Karpas-422 (cell line): ENCODE results near the gene TLCD2. TPM values are rescaled to one million over a fixed set of nuclear protein-coding genes. Genes with fewer than 3 reads are reported as not detected.
"Not testable (repeated sequence)": the region's sequence is repeated elsewhere in the genome, so short reads cannot be mapped to it uniquely, and the experiment has no call there.

Experiments
- DNase-seq: peaks from one replicate; pipeline ENCODE4 v3.0.0-alpha.2; 2015
- H2AFZ ChIP-seq: fragments of 200-600 bp; sonication (generic); 2 replicates; pipeline ENCODE4 v1.6.1; 2014; ENCODE audit warnings: antibody characterized with exemption, low read length, mixed read lengths
- H3K27ac ChIP-seq: fragments of 200-600 bp; sonication (generic); 2 replicates; pipeline ENCODE4 v1.5.1; 2014; ENCODE audit warnings: mild to moderate bottlenecking, low read length, moderate library complexity
- H3K27me3 ChIP-seq: fragments of 200-600 bp; sonication (generic); 2 replicates; pipeline ENCODE4 v1.6.1; 2014; ENCODE audit warnings: low read length, mixed read lengths
- H3K36me3 ChIP-seq: fragments of 200-600 bp; sonication (generic); 2 replicates; pipeline ENCODE4 v1.6.1; 2014; ENCODE audit warnings: low read length, mixed read lengths; ENCODE audit not compliant: insufficient read depth
- H3K4me1 ChIP-seq: fragments of 200-600 bp; sonication (generic); 2 replicates; pipeline ENCODE4 v1.6.1; 2014; ENCODE audit warnings: mild to moderate bottlenecking, low read length, mixed read lengths
- H3K4me2 ChIP-seq: fragments of 200-600 bp; sonication (generic); 2 replicates; pipeline ENCODE4 v1.6.1; 2014; ENCODE audit warnings: low read length, low read depth, mild to moderate bottlenecking; ENCODE audit not compliant: poor library complexity, severe bottlenecking
- H3K4me3 ChIP-seq: fragments of 200-600 bp; sonication (generic); 2 replicates; pipeline ENCODE4 v1.5.1; 2014; ENCODE audit warnings: mild to moderate bottlenecking, antibody characterized with exemption, low read length, mixed read lengths
- H3K79me2 ChIP-seq: fragments of 200-600 bp; sonication (generic); 2 replicates; pipeline ENCODE4 v1.6.1; 2014; ENCODE audit warnings: mild to moderate bottlenecking, low read length, mixed read lengths
- H3K9ac ChIP-seq: fragments of 200-600 bp; sonication (generic); 2 replicates; pipeline ENCODE4 v1.6.0; 2014; ENCODE audit warnings: low read length
- H3K9me2 ChIP-seq: fragments of 200-600 bp; sonication (generic), shearing (Covaris generic); replicated peaks from 2 replicates; pipeline ENCODE4 v1.6.0; 2014; ENCODE audit warnings: mild to moderate bottlenecking, low read length, moderate library complexity; ENCODE audit not compliant: insufficient read depth
- H3K9me3 ChIP-seq: fragments of 300-700, 200-600 bp; sonication (generic); 2 replicates; pipeline ENCODE4 v1.6.1; 2014; ENCODE audit warnings: low read length, mixed read lengths
- H4K20me1 ChIP-seq: fragments of 200-600 bp; sonication (generic); 2 replicates; pipeline ENCODE4 v1.6.1; 2014; ENCODE audit warnings: mild to moderate bottlenecking, antibody characterized with exemption, low read length, low read depth; ENCODE audit not compliant: insufficient read depth
- total RNA-seq: library from RNA; depleted of rRNA; stranded (reverse); fragments of >200 nt; shearing (Covaris generic); gene quantifications from 2 replicates; pipeline ENCODE4 v1.2.3, GENCODE V29; 2014; ENCODE audit warnings: low replicate concordance

The TLCD2 gene
- total RNA-seq, 1 experiment from 2014 or later: not detected

DNA sequence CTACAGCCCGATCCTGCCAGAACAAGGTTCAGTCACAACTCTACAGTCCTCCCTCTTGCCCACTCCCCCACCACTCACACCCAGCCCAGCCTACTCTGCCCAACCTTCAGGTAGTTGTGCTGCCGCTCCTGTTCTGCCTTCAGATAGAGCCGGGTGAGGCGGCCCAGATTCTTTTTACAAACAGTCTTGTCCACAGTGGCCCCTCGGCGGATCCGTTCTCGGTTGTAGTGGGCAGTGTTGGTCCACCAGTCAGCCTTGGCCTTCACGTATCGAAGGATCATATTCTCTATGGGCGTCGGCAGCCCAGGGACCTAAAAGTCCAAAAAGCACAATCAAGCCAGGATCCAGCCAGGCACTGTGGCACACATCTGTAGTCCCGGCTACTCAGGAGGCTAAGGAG lies 33.8 kb downstream of the TLCD2 start:
- Histone ChIP-seq H3K4me1 (no peaks in the 10 kb centered on the region), H3K9ac (no peak overlapping the region), H3K27me3 (no peaks in the 10 kb centered on the region), H3K27ac (no peak overlapping the region), H3K4me3 (no peak overlapping the region), H3K4me2 (no peak overlapping the region), H3K9me2 (no peaks in the 10 kb centered on the region), H3K79me2 (no peaks in the 10 kb centered on the region), H3K36me3 (peaks cover 70% of the 10 kb centered on the region), H4K20me1 (0 out of 2 replicates have a peak, but pooled peaks cover 3% of the 10 kb centered on the region), H2AFZ (no peak overlapping the region), H3K9me3 (no peaks in the 10 kb centered on the region)
- no peak for DNase-seq

DNA sequence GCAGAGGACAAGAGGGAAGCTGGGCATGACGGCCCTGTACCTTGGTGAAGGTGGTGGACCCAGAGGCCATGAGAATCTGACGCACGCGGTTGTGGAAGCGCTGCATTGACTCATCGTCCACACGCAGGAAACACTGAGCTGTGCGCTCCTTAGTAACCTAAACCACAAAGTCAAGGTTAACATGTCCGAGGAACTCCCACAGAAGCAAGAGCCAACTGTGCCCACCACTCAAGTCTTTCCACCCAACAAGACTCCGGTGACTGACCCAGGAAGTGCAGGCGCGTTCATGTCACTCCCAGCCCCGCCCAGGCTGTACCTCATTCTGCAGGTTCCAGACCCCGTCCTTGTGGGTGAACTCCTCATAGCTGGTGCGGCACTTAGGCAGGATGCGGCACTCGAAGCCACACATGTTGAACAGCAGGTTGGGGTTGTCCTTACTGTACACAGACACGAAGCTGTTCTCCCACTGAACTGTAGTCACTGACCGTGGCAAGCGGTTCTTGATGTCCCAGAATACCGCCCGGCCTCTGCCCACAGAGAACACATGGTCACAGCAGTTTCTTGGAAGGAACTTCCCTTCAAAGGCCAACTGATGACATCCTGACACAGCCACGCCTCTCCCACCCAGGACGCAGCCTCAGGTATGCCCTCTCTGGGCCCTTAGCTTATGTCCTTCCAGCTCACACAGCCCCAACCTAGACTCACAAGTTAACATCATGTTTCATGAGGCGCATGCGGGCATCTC lies 37.0 kb downstream of the TLCD2 start:
- peaks cover 6% of the 10 kb centered on the region for H3K79me2 ChIP-seq
- H3K4me2 ChIP-seq: no peak overlapping the region
- H3K9me3 ChIP-seq: no peaks in the 10 kb centered on the region
- H3K36me3 ChIP-seq: peaks cover 68% of the 10 kb centered on the region
- no peaks in the 10 kb centered on the region for H3K27me3 ChIP-seq
- H3K4me1 ChIP-seq: no peaks in the 10 kb centered on the region
- DNase-seq: no peak
- H3K4me3 ChIP-seq: no peak overlapping the region
- H4K20me1 ChIP-seq: 0 out of 2 replicates have a peak, but pooled peaks cover 10% of the 10 kb centered on the region
- H2AFZ ChIP-seq: no peak overlapping the region
- no peak overlapping the region for H3K27ac ChIP-seq
- no peak overlapping the region for H3K9ac ChIP-seq
- no peaks in the 10 kb centered on the region for H3K9me2 ChIP-seq

DNA sequence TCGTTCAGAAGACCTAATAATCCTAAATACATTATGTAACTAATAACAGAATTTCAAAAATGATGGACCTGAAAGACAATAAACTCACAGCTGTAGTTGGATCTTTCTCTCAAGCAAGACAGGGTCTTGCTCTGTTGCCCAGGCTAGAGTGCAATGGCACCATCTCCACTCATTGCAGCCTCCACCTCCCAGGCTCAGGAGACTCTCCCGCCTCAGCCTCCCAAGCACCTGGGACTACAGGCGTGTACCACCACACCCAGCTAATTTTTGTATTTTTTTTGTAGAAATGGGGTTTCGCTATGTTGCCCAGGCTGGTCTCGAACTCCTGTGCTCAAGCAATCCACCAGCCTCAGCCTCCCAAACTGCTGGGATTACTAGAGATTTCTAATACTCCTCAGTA lies 46.2 kb downstream of the TLCD2 start:
- not testable (repeated sequence) for H3K9me3 ChIP-seq, H3K4me1 ChIP-seq, H3K9ac ChIP-seq, H3K27me3 ChIP-seq, H3K4me3 ChIP-seq, H3K4me2 ChIP-seq, H3K9me2 ChIP-seq, H2AFZ ChIP-seq, H3K27ac ChIP-seq, DNase-seq, H4K20me1 ChIP-seq
- peaks cover 12% of the 10 kb centered on the region for H3K79me2 ChIP-seq
- peaks cover 50% of the 10 kb centered on the region for H3K36me3 ChIP-seq

DNA sequence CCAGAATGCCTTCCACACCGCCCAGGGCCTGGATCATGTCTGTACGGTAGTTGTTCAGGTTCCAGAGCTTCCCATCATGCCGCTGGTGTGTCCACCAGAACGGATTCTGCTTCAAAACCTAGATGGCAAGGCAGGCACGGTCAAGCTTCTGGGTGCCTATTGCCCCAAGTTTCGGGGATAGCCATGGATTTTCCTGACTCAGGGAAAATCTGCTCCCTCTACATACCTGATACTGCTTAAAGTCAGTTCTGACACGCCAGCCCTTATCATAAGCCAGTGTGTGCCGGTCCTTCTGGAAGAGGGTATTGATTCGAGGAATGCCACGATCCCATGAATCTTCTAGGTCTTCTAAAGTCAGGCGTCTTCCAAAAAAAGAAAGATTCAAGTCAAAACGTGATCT lies 49.1 kb downstream of the TLCD2 start:
- Histone ChIP-seq H3K4me1 (no peaks in the 10 kb centered on the region), H2AFZ (no peak overlapping the region), H3K79me2 (peaks cover 5% of the 10 kb centered on the region; the same call in 1 of the 2 replicates), H3K36me3 (peaks cover 62% of the 10 kb centered on the region), H3K9ac (no peak overlapping the region), H4K20me1 (0 out of 2 replicates have a peak, but pooled peaks cover 4% of the 10 kb centered on the region), H3K27ac (no peak overlapping the region), H3K27me3 (no peaks in the 10 kb centered on the region), H3K9me3 (no peaks in the 10 kb centered on the region), H3K4me3 (no peak overlapping the region), H3K9me2 (no peaks in the 10 kb centered on the region), H3K4me2 (no peak overlapping the region)
- no peak for DNase-seq

DNA sequence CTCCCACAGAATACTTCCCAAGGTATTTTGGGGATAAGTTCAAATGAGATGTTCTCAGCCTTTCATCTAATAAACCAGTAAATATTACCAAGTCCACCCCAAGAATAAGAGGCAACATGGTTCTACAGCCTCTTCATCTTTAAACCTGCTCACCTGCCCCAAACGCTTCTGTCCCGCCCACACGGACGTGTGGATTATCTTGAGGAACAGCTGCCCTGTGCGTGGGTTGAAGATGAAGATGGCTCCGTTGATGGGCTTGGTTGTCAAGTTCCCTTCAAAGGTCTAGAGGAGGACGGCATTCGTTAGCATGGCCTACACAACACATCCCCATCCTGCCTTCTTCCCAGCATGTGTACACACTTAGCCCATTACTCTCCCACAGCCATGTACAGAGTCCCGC lies 52.1 kb downstream of the TLCD2 start:
- no peaks in the 10 kb centered on the region for H3K9me3 ChIP-seq
- H3K79me2 ChIP-seq: no peaks in the 10 kb centered on the region; the same call in 1 of the 2 replicates
- no peaks in the 10 kb centered on the region for H3K27me3 ChIP-seq
- no peak overlapping the region for H3K9ac ChIP-seq
- DNase-seq: no peak
- no peaks in the 10 kb centered on the region for H3K4me1 ChIP-seq
- H4K20me1 ChIP-seq: 0 out of 2 replicates have a peak, but pooled peaks cover 4% of the 10 kb centered on the region
- no peak overlapping the region for H3K4me3 ChIP-seq
- no peak overlapping the region for H3K4me2 ChIP-seq
- no peaks in the 10 kb centered on the region for H3K9me2 ChIP-seq
- H2AFZ ChIP-seq: no peak overlapping the region
- peaks cover 74% of the 10 kb centered on the region for H3K36me3 ChIP-seq
- H3K27ac ChIP-seq: no peak overlapping the region

DNA sequence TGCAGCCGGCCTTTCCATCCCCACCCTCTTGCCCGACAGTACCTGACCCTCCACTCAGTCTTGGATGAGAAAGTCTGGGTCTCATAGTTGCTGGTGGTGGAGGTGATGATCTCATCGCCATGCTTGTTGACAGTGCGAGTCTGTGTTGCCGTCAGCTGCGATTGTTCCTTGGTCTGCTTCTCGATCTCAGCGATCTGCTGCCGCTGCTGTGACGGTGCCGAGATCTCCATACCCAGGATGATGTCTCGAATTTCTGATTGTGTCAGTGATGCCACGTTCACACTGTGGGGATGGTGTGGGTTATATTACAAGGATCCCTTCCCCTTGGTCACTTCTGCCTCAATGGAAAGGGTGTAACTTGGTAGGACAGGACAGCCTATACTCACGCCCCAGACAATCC lies 56.4 kb downstream of the TLCD2 start:
- Histone ChIP-seq H3K4me3 (no peak overlapping the region), H3K9me3 (no peaks in the 10 kb centered on the region), H3K9me2 (no peaks in the 10 kb centered on the region), H3K4me2 (no peak overlapping the region), H4K20me1 (peaks cover 5% of the 10 kb centered on the region; the same call in 1 of the 2 replicates), H3K36me3 (peaks cover 58% of the 10 kb centered on the region), H2AFZ (no peak overlapping the region), H3K9ac (no peak overlapping the region), H3K27ac (no peak overlapping the region), H3K27me3 (no peaks in the 10 kb centered on the region), H3K79me2 (no peaks in the 10 kb centered on the region; the same call in 1 of the 2 replicates), H3K4me1 (peaks cover 16% of the 10 kb centered on the region)
- no peak for DNase-seq

DNA sequence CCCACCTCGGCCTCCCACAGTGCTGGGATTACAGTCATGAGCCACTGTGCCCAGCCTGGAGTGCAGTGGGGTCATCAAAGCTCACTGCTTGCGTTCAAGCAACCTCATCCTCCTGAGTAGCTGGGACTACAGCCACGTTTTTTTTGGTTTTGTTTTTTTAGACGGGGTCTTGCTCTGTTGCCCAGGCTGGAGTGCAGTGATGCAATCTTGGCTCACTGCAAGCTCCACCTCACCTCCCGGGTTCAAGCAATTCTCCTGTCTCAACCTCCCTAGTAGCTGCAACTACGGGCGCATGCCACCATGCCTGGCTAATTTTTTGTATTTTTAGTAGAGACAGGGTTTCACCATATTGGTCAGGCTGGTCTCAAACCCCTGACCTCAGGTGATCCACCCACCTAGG lies 57.4 kb downstream of the TLCD2 start:
- not testable (repeated sequence) for DNase-seq, H3K79me2 ChIP-seq, H4K20me1 ChIP-seq, H3K4me2 ChIP-seq, H3K9ac ChIP-seq, H3K9me3 ChIP-seq, H3K27ac ChIP-seq, H3K4me3 ChIP-seq, H2AFZ ChIP-seq, H3K9me2 ChIP-seq, H3K27me3 ChIP-seq
- Histone ChIP-seq H3K4me1 (peaks cover 22% of the 10 kb centered on the region), H3K36me3 (peaks cover 49% of the 10 kb centered on the region)
